GM19239 (cell line): ENCODE results near the gene ASPRV1.

Experiments
- DNase-seq: peaks from one replicate; pipeline ENCODE4 v3.0.0; 2011; ENCODE audit warnings: low spot score; ENCODE audit not compliant: insufficient read length
- FAIRE-seq: peaks from 2 replicates; lab custom pipeline; 2011; peaks lifted over from hg19 to GRCh38; lab: Jason Lieb, UNC

ASPRV1 gene

DNA sequence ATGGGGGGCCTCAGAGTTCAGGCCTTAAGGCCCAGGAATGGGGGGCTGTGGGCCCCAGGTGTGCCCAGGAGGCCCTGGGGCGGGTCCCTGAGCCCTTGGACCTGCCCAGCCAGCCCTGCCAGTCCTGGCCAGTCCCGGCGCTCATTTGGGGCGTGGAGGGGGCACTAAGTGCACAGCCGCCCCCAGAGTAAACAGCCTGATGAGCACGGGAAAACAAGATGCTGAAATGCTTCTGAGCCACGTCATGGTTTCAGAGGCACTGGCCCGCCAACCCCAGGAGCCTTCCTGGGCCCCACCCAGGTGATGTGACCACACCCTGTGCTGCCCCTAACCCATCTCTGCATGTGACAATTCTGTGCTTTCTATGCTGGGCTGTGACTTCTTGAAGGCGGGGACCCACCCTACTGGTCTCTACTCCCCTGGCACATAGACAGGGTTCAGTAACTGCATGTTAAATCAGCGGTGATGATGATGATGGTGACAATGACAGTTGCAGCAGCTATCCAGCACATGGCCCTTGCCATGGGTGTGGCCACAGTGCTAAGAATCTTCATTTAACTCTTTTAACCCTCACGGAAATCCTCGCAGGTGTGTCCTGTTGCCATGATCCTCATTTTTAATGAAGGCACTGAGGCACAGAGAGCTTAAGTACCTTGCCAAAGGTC, 28.1 kb upstream of the ASPRV1 start:
- DNase-seq (no peak), FAIRE-seq (no peak)

- FAIRE-seq (no peak), DNase-seq (no peak)
Measured at GRCh38 chr2:69989009-69989408, 27.6 kb upstream of the ASPRV1 start.

DNA sequence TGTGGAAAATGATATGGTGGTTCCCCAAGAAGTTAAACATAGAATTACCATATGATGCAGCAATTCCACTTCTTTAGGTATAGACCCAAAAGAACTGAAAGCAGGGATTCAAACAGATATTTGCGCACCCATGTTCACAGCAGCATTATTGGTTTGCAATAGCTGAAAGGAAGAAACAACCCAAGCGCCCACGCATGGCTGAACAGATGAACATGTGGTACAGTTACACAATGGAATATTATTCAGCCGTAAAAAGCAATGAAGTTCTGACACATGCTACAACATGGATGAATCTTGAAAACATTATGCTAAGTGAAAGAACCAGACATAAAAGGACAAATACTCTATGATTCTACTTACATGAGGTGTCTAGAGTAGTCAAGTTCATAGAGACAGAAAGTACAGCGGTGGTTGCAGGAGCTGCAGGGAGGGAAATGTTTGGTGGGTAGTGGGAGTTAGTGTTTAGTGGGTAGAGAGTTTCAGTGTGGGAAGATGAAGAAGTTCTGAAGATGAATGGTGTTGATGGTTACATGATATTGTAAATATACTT, 26.7 kb upstream of the ASPRV1 start:
- no peak for DNase-seq
- FAIRE-seq, result no peak

- FAIRE-seq, result no peak
- no peak for DNase-seq
Measured at GRCh38 chr2:69986691-69987090, 25.3 kb upstream of the ASPRV1 start.

DNA sequence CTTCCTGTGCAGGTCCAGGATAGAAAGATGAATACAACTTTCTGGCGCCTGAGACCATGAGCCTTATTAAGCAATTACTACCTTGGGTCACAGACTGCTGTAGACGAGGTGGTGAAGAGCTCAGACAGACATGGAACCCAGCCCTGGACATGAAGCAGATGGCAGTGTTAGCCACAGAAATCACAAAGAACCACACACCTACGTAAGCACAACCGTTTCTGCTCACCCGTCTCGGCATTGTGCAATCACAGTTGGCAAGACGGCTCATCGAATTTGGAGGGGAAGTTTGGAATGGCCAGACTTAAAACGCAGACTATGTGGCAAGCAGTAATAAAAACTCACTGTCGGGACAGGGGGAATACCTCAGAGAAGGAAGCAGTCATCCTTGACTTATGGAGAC, 24.3 kb upstream of the ASPRV1 start:
- no peak for DNase-seq
- no peak for FAIRE-seq

GRCh38 chr2:69985216-69985615, 23.8 kb upstream of the ASPRV1 start:
- DNase-seq, result no peak
- FAIRE-seq, result no peak

- FAIRE-seq, result no peak
- no peak for DNase-seq
Measured at GRCh38 chr2:69983392-69983966, 22.0 kb upstream of the ASPRV1 start.

DNA sequence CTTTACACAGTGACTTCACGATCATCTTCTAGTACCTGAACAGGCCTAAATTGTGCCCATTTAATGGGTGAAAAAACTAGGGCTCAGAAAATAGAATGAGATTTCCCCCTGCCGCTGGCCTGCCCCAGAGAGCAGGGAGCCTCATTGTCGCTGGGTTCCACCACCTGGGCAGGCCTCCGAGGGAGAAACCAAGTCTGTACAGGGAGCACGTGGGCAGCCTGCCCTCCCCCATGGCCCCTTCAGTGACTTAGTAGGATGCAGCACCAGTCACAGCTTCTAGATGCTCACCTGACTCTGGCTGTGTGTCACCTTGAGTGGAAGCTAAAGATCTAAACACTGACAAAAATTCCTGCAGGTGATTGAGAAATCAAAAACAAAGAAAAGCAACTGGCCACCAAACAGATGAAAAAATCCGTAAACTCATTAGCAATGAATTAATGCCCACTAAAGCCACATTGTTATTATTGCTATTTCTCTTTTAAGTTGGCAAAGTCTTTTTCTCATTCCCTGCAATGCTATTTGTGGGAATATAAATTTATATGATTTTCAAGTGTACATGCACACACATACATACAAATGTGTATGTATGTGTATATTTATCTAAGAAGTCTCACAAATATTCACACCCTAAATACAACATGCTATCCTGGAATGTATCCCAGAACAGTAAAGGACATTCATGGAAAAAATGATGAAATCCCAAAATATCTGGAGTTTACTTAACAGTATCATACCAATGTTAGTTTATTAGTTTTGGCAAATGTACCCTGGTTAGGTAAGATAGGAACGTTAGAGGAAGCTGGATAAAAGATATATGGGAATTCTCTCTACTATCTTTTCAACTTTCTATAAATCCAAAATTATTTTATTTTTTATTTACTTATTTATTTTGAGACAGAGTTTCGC, 18.7 kb upstream of the ASPRV1 start:
- FAIRE-seq (no peak), DNase-seq (no peak)

GRCh38 chr2:69977906-69978482, 16.6 kb upstream of the ASPRV1 start:
- DNase-seq (no peak), FAIRE-seq (no peak)

DNA sequence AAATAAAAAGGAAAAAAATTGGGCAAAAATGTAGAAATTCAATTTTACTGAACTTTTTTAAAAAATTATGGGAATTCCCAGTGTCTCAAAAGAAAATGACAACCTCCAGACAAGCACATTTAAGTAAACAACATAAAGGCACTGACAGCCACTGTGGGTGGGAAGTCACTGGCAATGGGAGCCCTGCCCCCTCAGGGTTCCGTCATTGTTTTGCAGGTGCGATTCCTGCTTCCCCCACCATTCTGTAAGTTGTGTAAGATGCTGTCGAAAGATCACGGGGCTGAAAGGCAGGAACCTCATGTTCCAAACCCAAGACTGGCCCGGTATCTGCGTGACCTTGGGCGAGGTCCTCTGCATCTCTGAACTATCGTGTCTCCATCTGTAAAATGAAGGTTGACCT, 15.8 kb upstream of the ASPRV1 start:
- DNase-seq, result no peak
- FAIRE-seq, result no peak

DNA sequence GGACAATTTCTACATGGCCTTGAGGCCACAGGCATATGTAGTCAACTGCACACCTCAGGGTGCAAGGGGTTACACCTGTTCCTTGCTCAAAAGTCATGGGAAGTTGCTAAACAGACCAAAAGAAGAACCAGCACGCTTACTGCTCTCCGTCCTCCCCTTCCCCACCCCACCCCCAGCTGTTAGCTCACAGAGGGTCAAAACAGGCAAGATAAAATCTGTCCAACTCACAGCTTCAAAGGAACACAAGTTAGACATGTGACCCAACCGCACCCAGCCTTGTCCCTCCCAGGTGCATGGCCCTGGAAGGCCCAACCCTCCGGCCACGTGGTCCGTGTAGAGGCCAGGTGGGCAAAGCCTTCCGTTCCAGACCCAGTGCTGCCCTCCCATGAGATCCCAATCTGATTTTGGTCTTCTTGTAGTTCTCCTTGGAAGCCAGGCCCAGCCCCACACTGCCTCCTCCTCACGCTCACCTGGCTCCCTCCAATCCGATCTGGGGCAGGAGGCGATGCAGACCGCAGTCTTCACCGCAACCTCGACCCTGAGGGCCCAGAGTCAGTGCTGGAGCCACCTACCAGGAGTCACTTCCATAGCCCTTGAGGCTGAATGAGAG, 14.5 kb upstream of the ASPRV1 start:
- no peak for FAIRE-seq
- DNase-seq, result no peak

DNA sequence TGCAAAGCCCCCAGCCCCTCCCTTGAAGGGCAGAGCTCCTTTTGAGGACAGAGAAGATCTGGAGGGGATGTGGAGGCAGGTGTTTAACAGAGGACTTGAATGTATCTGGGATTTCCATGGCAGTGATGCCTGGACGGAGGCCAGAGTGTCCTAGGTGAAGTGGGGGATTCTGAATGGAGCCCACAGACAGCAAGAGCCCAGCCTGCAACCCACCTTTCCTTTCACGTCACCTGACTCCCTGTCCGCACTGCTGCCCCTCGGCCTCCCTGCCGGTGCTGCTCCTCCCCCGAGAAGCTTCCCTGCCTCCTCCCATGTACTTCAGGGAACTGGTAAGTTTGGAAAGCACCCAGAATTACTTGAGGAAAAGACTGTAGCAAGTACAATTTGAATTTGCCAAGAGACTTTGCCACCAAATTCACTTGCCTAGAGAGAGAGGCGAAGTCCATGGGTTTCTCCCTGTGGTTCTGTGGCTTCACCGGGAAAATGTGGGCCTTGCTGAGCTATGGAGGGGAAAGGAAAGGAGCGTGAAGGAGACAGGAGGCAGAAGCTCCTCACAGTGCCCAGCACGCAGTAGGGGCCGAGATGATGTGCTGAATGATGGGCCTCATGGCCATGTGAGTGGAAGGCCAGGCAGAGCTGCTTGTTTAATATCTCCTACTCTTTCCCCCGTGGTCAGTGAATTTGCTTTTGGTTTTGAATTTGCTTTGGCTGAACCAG, 13.9 kb upstream of the ASPRV1 start:
- FAIRE-seq (no peak), DNase-seq (no peak)

DNA sequence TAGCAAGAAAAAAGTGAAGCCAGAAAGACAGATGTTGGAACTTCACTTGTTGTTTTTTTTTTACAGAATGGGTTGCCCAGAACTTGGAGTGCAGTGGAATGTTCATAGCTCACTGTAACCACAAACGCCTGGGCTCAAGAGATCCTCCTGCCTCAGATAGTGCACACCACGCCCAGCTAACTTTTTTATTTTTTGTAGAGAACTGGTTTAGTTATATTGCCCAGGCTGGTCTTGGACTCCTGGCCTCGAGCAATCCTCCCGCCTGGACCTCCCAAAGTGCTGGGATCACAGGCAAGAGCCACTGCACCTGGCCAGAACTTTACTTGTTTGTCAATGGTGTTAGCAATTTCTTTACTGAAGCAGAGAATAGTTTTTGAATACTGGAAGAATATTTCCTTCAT, 11.9 kb upstream of the ASPRV1 start:
- DNase-seq (no peak), FAIRE-seq (no peak)

- FAIRE-seq, result no peak
- DNase-seq, result no peak
Measured at GRCh38 chr2:69972822-69973221, 11.4 kb upstream of the ASPRV1 start.

DNA sequence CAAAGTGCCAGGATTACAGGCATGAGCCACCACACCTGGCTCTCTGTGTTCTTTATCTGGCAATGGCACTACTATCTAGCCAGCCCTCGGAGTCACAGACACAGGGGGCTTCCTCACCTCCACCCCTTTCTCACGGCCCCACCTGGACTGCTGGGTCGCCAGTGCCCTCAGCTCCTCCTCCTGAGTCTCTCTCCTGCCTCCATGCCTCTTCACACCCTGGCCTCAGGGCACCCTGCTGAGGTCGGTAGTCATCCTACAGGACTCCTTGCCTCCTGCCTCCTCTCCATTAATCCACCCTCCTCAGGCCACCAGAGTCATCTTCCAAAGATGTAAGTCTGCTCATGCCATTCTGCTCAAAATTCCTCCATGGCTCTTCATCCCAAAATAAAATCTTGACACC, 8.6 kb upstream of the ASPRV1 start:
- FAIRE-seq (no peak), DNase-seq (no peak)

DNA sequence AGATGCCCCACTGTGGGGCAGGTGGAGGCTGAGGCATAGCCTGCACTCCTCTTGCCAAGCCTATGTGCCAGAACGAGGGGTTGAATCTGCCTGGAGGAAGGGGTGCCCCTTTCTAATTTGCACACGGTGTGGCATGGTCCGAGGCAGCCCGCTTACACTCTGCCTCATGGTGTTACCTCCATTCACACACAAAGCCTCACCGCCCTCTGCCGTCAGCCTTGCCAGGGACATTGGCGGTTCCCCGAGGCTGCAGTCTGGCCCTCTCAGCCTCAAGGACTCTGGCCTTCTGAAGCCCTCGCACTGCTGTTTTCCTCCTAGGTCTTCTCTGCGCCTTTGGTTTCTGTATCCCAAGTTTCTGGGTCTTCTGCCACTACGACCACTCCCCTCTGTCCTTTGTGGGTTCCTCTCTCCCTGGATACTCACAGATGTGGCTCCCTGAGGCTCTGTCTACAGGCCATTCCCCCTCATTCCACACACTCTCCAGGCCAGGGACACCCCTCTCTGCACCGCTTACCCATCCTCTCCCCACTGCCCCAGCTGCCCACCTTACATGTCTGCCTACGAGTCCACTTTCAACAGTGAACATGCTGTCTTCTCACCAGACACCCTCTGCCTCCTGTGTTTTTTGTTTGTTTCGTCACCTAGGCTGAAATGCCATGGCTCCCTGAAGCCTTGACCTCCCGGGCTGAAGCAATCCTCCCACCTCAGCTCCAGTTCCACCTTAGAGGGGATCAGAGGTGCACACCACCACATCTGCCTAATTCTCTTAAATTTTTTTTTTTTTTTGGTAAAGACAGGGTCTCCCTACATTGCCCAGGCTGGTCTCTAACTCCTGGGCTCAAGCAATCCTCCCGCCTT, 7.9 kb upstream of the ASPRV1 start:
- DNase-seq (no peak), FAIRE-seq (no peak)

GRCh38 chr2:69968609-69969008, 7.2 kb upstream of the ASPRV1 start:
- FAIRE-seq (no peak), DNase-seq (no peak)

- FAIRE-seq, result no peak
- no peak for DNase-seq
Measured at GRCh38 chr2:69966496-69966895, 5.1 kb upstream of the ASPRV1 start.
